Common myeloid progenitor, CD34-positive (primary cell): ENCODE data around the gene TRMT10B.

Experiments
- CTCF ChIA-PET: fragments of 350-600 bp; sonication (Branson Sonifier 250); formaldehyde crosslinking; loops from one replicate; lab custom pipeline; 2021; ENCODE audit warnings: antibody characterized with exemption; lab: Charles Lee
- POLR2A ChIA-PET: fragments of 350-600 bp; sonication (Branson Sonifier 250); formaldehyde crosslinking; loops from one replicate; lab custom pipeline; 2021; ENCODE audit warnings: antibody characterized with exemption; lab: Charles Lee
- DNase-seq, 3 donors: peaks; one replicate each; pipeline versions ENCODE4 v3.0.0 to v3.0.0-alpha.2; 2013
- H3K27ac ChIP-seq, 2 experiments: 1 replicate in 1 of 2; 2 replicates in 1 of 2; pipeline ENCODE4 v1.7.0; 2013; ENCODE audit warnings: inconsistent platforms in 2 of 2, low read length in 2 of 2, mild to moderate bottlenecking in 2 of 2, low read depth in 1 of 2, moderate library complexity in 1 of 2; ENCODE audit not compliant: severe bottlenecking in 2 of 2, insufficient read depth in 1 of 2, poor library complexity in 1 of 2
- H3K27me3 ChIP-seq, 5 experiments: replicated peaks in 2 of 5; 1 replicate in 3 of 5; 2 replicates in 2 of 5; pipeline versions ENCODE4 v1.6.1 to v1.7.0; 2013; ENCODE audit warnings: low read length in 4 of 5, mild to moderate bottlenecking in 2 of 5, moderate library complexity in 2 of 5, inconsistent platforms in 1 of 5; ENCODE audit not compliant: insufficient read depth in 5 of 5, control insufficient read depth in 4 of 5
- H3K36me3 ChIP-seq, 4 experiments: 1 replicate in 2 of 4; 2 replicates in 2 of 4; pipeline versions ENCODE4 v1.6.1 to v1.7.0; 2013; ENCODE audit warnings: low read length in 3 of 4, control low read depth in 1 of 4, mild to moderate bottlenecking in 1 of 4; ENCODE audit not compliant: control insufficient read depth in 4 of 4, insufficient read depth in 4 of 4
- H3K4me1 ChIP-seq, 4 experiments: 1 replicate in 3 of 4; 2 replicates in 1 of 4; pipeline versions ENCODE4 v1.6.1 to v1.7.1; 2013; ENCODE audit warnings: low read length in 3 of 4, mild to moderate bottlenecking in 3 of 4, control low read depth in 1 of 4, inconsistent platforms in 1 of 4, moderate library complexity in 1 of 4; ENCODE audit not compliant: control insufficient read depth in 4 of 4, insufficient read depth in 4 of 4; ENCODE audit errors: control extremely low read depth in 1 of 4
- H3K4me3 ChIP-seq, 7 experiments: 1 replicate in 4 of 7; 2 replicates in 3 of 7; pipeline versions ENCODE4 v1.5.1 to v1.7.0; 2013; ENCODE audit warnings: mild to moderate bottlenecking in 7 of 7, low read length in 6 of 7, moderate library complexity in 6 of 7, inconsistent platforms in 2 of 7, low read depth in 2 of 7, control low read depth in 1 of 7; ENCODE audit not compliant: insufficient read depth in 4 of 7, control insufficient read depth in 1 of 7; ENCODE audit errors: extremely low read depth in 1 of 7
- H3K9me3 ChIP-seq, 5 experiments: 1 replicate in 4 of 5; 2 replicates in 1 of 5; pipeline versions ENCODE4 v1.6.1 to v1.7.1; 2013; ENCODE audit warnings: low read length in 4 of 5, mild to moderate bottlenecking in 2 of 5, inconsistent platforms in 1 of 5, low read depth in 1 of 5, moderate library complexity in 1 of 5; ENCODE audit not compliant: control insufficient read depth in 4 of 5, insufficient read depth in 2 of 5; ENCODE audit errors: control extremely low read depth in 1 of 5
- WGBS: methylation state at CpG from one replicate; pipeline ENCODE4 v1.1.5; 2013; ENCODE audit not compliant: insufficient coverage; 5-methylcytosine and 5-hydroxymethylcytosine counted together

TRMT10B gene

GRCh38 chr9:37792122-37792521 lies 38.5 kb downstream of the TRMT10B start:
- Histone ChIP-seq H3K27ac (no peak overlapping the region), H3K4me3 (no peak overlapping the region), H3K9me3 (no peaks in the 10 kb centered on the region), H3K36me3 (no peaks in the 10 kb centered on the region), H3K27me3 (peaks cover 0 to 2% (median 0%) of the 10 kb centered on the region in 5 experiments), H3K4me1 (peaks cover 0 to 6% (median 3%) of the 10 kb centered on the region in 4 experiments)
- ChIA-PET CTCF (no interaction called here), POLR2A (no interaction called here)
- no CpG with 5 or more reads among the region's 5 CpGs for WGBS
- DNase-seq, result no peak

GRCh38 chr9:37796232-37796631 lies 42.6 kb downstream of the TRMT10B start:
- ChIA-PET CTCF (interaction anchor here (1.5 to 1.6 kb wide), 2 partner anchors 12 to 17 kb away, joined by 3 to 5 read pairs; partner anchors contain the start of gene EXOSC3), POLR2A (no interaction called here)
- H3K4me3 ChIP-seq, result no peak overlapping the region
- H3K27me3 ChIP-seq, result no peaks in the 10 kb centered on the region
- no CpG with 5 or more reads among the region's 2 CpGs for WGBS
- H3K9me3 ChIP-seq, result no peaks in the 10 kb centered on the region
- DNase-seq, result no peak
- H3K36me3 ChIP-seq, result no peaks in the 10 kb centered on the region
- H3K4me1 ChIP-seq, result peaks cover under 1 to 12% (median 6%) of the 10 kb centered on the region in 4 experiments
- no peak overlapping the region for H3K27ac ChIP-seq

DNA sequence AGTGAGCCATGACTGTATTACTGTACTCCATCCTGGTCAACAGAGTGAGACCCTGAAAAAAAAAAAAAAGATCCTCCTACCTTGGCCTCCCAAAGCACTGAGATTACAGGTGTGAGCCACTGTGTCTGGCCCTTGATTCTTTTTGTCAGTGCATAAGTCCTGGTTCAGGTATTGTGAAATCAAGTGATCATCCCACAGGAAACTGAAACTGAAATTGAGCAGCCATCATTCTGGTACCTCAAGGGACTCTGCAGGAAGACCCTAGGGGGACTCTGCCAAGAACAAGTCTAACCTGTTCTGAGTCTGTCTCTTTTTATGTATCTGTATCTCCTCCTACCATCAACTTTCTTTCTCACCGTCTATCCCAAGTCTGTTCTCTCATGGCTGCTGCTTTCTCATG lies 45.1 kb downstream of the TRMT10B start:
- no peaks in the 10 kb centered on the region for H3K9me3 ChIP-seq

DNA sequence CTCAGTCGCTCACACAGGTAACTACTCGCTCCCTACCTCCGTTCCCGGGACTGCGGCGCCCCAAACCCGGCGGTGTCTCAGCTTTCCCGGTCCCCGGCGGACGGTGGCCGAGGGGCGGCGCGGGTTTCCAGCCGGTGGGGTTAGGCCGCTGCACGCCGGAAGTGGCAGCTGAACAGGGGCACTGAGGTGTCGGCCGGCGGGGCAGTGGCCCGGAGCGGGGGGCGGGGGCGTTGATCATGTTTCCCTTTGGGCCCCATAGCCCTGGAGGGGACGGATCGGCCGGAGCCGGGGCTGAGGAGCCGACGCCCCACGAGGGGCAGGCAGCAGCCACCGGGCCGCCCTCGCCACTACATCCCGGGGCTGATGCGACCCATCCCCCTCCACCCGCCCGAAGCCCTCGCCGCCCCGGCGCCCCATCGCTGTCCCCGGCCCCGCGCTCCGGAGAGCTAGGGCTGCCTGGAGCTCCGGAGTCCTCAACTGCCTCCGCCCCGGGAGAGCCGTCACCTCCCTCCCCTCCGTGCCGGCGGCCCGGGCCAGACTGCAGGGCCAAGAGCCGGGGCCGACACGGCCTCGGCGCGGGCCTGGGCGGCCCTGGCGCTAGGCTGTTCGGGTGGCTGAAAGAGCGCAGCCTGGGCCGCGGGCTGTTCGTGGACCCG lies 47.2 kb downstream of the TRMT10B start, which contains the start of gene DCAF10:
Gene DCAF10 (plus strand): TSS at position 167 of the 656 bp plus-strand sequence. CDS start 70 bp downstream, at position 237.
- peak; percentile 89 to 92 (median 91) for DNase-seq
- 0% methylated on average over 50 of the region's 72 CpGs for WGBS
- CTCF ChIA-PET, result interaction anchor here (0.9 to 1.5 kb wide), 2 partner anchors 16 to 25 kb away, joined by 3 to 4 read pairs; partner anchors contain the start of gene EXOSC3
- Histone ChIP-seq H3K9me3 (no peaks in the 10 kb centered on the region), H3K4me3 (peak within 1 kb of the TSS; percentile 71 to 98 (median 89)), H3K27ac (peak within 1 kb of the TSS; percentile 70 to 87), H3K27me3 (no peaks in the 10 kb centered on the region), H3K4me1 (peaks cover 15 to 29% (median 21%) of the 10 kb centered on the region in 4 experiments), H3K36me3 (no peaks in the 10 kb centered on the region)
- POLR2A ChIA-PET, result interaction anchor here (1.1 to 1.4 kb wide), 2 partner anchors 16 to 52 kb away, joined by 3 to 7 read pairs; partner anchors contain the start of gene EXOSC3

More for the DNA sequence above, 45.1 kb downstream of the TRMT10B start:
- 90% methylated on average over 1 of the region's 1 CpG for WGBS
- Histone ChIP-seq H3K27me3 (no peaks in the 10 kb centered on the region), H3K4me3 (no peak overlapping the region), H3K36me3 (no peaks in the 10 kb centered on the region), H3K4me1 (peaks cover 15 to 29% (median 21%) of the 10 kb centered on the region in 4 experiments), H3K27ac (no peak overlapping the region)
- CTCF ChIA-PET, result no interaction called here
- POLR2A ChIA-PET, result no interaction called here
- no peak for DNase-seq

GRCh38 chr9:37801287-37801850 lies 47.8 kb downstream of the TRMT10B start:
- Histone ChIP-seq H3K27me3 (no peaks in the 10 kb centered on the region), H3K4me3 (peak overlapping the region; percentile 71 to 98 (median 89)), H3K9me3 (no peaks in the 10 kb centered on the region), H3K36me3 (peaks cover 0 to under 1% (median 0%) of the 10 kb centered on the region in 4 experiments), H3K4me1 (peaks cover 15 to 23% (median 18%) of the 10 kb centered on the region in 4 experiments), H3K27ac (peak overlapping the region; percentile 70 to 87)
- DNase-seq, result peak in 2 of 3 donors; percentile 11 to 17
- 3% methylated on average over 38 of the region's 45 CpGs for WGBS
- CTCF ChIA-PET, result interaction anchor here (0.9 to 1.5 kb wide), 2 partner anchors 16 to 25 kb away, joined by 3 to 4 read pairs; partner anchors contain the start of gene EXOSC3
- POLR2A ChIA-PET, result interaction anchor here (1.4 kb wide), 1 partner anchor 17 kb away, joined by 7 read pairs; the partner anchor contains the start of gene EXOSC3

- H3K4me1 ChIP-seq, result peaks cover 15 to 22% (median 18%) of the 10 kb centered on the region in 4 experiments
- CTCF ChIA-PET, result no interaction called here
- 94% methylated on average over 9 of the region's 10 CpGs for WGBS
- peak in 1 of 3 donors; percentile 9 for DNase-seq
- POLR2A ChIA-PET, result no interaction called here
- H3K4me3 ChIP-seq, result peak overlapping the region in 6 of 7 experiments; percentile 82 to 98 (median 90)
- H3K27me3 ChIP-seq, result no peaks in the 10 kb centered on the region
- H3K27ac ChIP-seq, result peak overlapping the region in 1 of 2 experiments; percentile 87
- peaks cover 0 to 3% (median 0%) of the 10 kb centered on the region in 4 experiments for H3K36me3 ChIP-seq
- H3K9me3 ChIP-seq, result no peaks in the 10 kb centered on the region
These were observed 48.5 kb downstream of the TRMT10B start for GRCh38 chr9:37801959-37802711.
